Stimulated activated memory B cell treated with anti-CD40 and anti-IgM and Interleukin-4, amounts not matched to agents 10 μg/mL and 1 μg/mL and 100 μg/mL, for 72 hours (primary cell): ENCODE results near the gene PXN.

ENCODE experiments used
- ATAC-seq: fragments of 150-1000 bp; cut with Tn5 transposase; 2 replicates; pipeline ENCODE4 v1.10.0; 2021
- H3K27ac Mint-ChIP-seq: one replicate; pipeline ENCODE4 v1.8.0; 2022; ENCODE audit warnings: mild to moderate bottlenecking, mixed read lengths
- H3K27me3 Mint-ChIP-seq: one replicate; pipeline ENCODE4 v1.8.0; 2022; ENCODE audit warnings: mixed read lengths
- H3K36me3 Mint-ChIP-seq: one replicate; pipeline ENCODE4 v1.8.0; 2022; ENCODE audit warnings: mixed read lengths
- H3K4me1 Mint-ChIP-seq: one replicate; pipeline ENCODE4 v1.8.0; 2022; ENCODE audit warnings: mixed read lengths
- H3K4me3 Mint-ChIP-seq: one replicate; pipeline ENCODE4 v1.8.0; 2022; ENCODE audit warnings: mild to moderate bottlenecking, moderate library complexity, mixed read lengths
- H3K9me3 Mint-ChIP-seq: one replicate; pipeline ENCODE4 v1.8.0; 2022; ENCODE audit warnings: mixed read lengths

The PXN gene

GRCh38 chr12:120169946-120170345 lies 95.6 kb downstream of the PXN start:
- Mint-ChIP-seq H3K9me3 (no peaks in the 10 kb centered on the region), H3K27ac (no peak overlapping the region), H3K4me1 (peaks cover 16% of the 10 kb centered on the region), H3K36me3 (peaks cover 45% of the 10 kb centered on the region), H3K4me3 (no peak overlapping the region), H3K27me3 (no peaks in the 10 kb centered on the region)
- ATAC-seq, result no peak

DNA sequence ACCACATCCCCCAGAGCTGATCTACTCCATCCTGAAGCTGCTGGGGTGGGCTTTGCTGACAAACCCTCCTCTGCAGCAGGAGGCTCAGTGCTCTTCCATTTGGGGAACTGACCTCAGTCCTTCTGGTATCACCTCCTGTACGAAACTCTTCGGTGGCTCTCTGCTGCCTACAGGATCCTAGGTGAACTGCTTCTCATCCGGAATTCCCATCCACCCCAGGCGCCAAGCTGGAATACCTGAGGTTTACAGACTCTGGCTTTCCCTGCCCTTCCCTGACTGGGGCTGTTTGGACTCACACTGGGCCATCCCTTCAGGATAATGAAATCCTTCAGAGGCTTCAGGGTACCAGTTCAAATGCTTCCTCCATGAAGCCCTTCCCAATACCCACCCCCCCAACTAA lies 97.2 kb downstream of the PXN start:
- Mint-ChIP-seq H3K4me3 (no peak overlapping the region), H3K4me1 (peaks cover 16% of the 10 kb centered on the region), H3K36me3 (peaks cover 44% of the 10 kb centered on the region), H3K27me3 (no peaks in the 10 kb centered on the region), H3K27ac (no peak overlapping the region), H3K9me3 (no peaks in the 10 kb centered on the region)
- no peak for ATAC-seq

DNA sequence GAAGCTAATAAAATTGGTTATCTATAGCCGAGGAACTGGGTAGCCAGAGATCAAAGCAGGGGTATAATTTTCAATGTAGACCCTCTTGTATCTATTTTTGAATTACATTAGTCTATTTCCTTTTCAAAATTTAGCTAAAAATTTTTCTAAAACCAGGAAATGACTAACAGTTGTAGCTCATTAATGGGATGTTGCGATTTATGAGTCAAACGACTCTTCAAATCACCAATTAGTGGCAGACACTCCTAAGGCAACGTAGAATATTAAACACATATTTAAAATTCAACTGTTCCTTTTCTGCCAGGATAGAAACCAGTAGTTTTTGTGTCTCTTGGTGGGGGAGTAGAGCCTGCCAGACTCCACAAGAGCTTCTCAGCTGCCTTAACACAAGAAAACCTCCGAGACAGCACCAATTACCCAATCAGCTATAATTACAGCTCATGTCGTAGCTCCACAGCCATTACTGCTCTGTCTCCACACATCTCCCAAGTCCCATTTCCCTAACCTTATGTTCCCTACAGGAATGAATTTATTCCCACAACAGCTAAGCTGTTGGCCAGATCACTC lies 97.9 kb downstream of the PXN start:
- no peaks in the 10 kb centered on the region for H3K9me3 Mint-ChIP-seq
- H3K27me3 Mint-ChIP-seq, result no peaks in the 10 kb centered on the region
- peaks cover 16% of the 10 kb centered on the region for H3K4me1 Mint-ChIP-seq
- no peak overlapping the region for H3K4me3 Mint-ChIP-seq
- peaks cover 46% of the 10 kb centered on the region for H3K36me3 Mint-ChIP-seq
- H3K27ac Mint-ChIP-seq, result no peak overlapping the region
- ATAC-seq, result no peak

DNA sequence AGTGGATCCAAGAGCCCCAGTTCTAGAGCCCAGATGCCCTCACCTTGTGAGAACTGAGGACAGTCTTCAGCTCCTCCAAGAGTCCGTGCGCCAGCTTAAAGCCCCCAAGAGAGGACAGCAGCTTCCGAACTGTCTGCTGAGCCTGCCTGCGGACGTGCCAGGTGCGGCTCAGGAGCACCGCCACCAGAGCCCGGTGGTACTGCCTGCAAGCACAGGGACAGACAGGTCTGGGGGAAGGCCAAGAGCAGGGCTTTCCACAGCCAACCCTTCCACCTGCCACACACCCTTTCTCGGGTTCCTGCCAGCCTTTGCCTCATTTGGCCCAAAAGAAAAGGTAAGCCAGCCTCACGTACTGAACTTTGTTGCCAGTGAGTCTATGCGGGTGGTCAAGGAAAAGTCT lies 101.2 kb downstream of the PXN start:
- Mint-ChIP-seq H3K4me1 (peaks cover 16% of the 10 kb centered on the region), H3K9me3 (no peaks in the 10 kb centered on the region), H3K27me3 (no peaks in the 10 kb centered on the region), H3K27ac (no peak overlapping the region), H3K36me3 (peaks cover 69% of the 10 kb centered on the region), H3K4me3 (no peak overlapping the region)
- no peak for ATAC-seq

- no peak for ATAC-seq
- H3K36me3 Mint-ChIP-seq, result peaks cover 72% of the 10 kb centered on the region
- H3K4me1 Mint-ChIP-seq, result peaks cover 8% of the 10 kb centered on the region
Measured at GRCh38 chr12:120162763-120163162, 102.8 kb downstream of the PXN start.

DNA sequence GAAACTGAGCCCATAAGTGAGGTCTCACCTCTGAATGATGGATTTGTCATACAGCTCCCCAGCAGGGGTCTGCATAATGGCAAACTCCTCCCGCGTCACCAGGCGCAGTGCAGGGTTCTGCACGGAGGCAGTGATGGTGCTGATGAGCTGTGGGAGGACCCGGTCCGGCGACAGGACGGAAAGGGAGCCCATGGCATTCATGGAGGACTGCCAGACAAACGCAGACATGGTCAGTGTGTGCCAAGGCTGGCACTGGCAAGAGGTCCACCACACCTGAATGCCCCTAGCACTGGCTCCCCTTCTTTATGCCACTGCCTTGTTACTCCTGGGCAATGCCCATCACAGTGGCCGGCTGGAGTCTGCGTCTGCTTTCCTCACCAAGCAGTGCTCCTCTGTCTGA lies 103.7 kb downstream of the PXN start:
- peaks cover 79% of the 10 kb centered on the region for H3K36me3 Mint-ChIP-seq
- no peaks in the 10 kb centered on the region for H3K9me3 Mint-ChIP-seq
- no peak overlapping the region for H3K27ac Mint-ChIP-seq
- H3K4me1 Mint-ChIP-seq, result peaks cover 4% of the 10 kb centered on the region
- H3K27me3 Mint-ChIP-seq, result no peaks in the 10 kb centered on the region
- ATAC-seq, result no peak
- no peak overlapping the region for H3K4me3 Mint-ChIP-seq

More at GRCh38 chr12:120162763-120163162, 102.8 kb downstream of the PXN start:
- Mint-ChIP-seq H3K27me3 (no peaks in the 10 kb centered on the region), H3K9me3 (no peaks in the 10 kb centered on the region), H3K27ac (no peak overlapping the region), H3K4me3 (no peak overlapping the region)
